CD14-positive monocyte (primary cell): ENCODE results near the gene C1QC. TPM values are rescaled to one million over a fixed set of nuclear protein-coding genes. Genes with fewer than 3 reads are reported as not detected.

Source experiments
- DNase-seq, 3 donors: peaks; one replicate each; pipeline ENCODE4 v3.0.0-alpha.2; 2011 to 2022
- H2AFZ ChIP-seq: 2 replicates; pipeline ENCODE4 v1.6.0; 2012; ENCODE audit warnings: mild to moderate bottlenecking, low read depth, low read length, inconsistent platforms; ENCODE audit not compliant: insufficient read depth, poor library complexity, severe bottlenecking
- H3K27ac ChIP-seq, 2 donors: 1 replicate in 1 of 2; 2 replicates in 1 of 2; pipeline ENCODE4 v1.5.1; 2012 to 2013; ENCODE audit warnings: low read length in 2 of 2, control low read depth in 1 of 2, inconsistent platforms in 1 of 2, low read depth in 1 of 2, mild to moderate bottlenecking in 1 of 2
- H3K27me3 ChIP-seq, 2 donors: one replicate each; pipeline versions ENCODE4 v1.6.0 to v1.6.1; 2011 to 2013; ENCODE audit warnings: low read length in 2 of 2; ENCODE audit not compliant: control insufficient read depth in 2 of 2, insufficient read depth in 2 of 2
- H3K36me3 ChIP-seq, 2 donors: replicated peaks in 1 of 2; 1 replicate in 1 of 2; 2 replicates in 1 of 2; pipeline versions ENCODE4 v1.5.1 to v1.6.1; 2012 to 2013; ENCODE audit warnings: low read length in 2 of 2, control low read depth in 1 of 2, inconsistent platforms in 1 of 2, mild to moderate bottlenecking in 1 of 2; ENCODE audit not compliant: insufficient read depth in 2 of 2, control insufficient read depth in 1 of 2
- H3K4me1 ChIP-seq, 2 donors: 1 replicate in 1 of 2; 2 replicates in 1 of 2; pipeline versions ENCODE4 v1.5.1 to v1.6.1; 2012 to 2013; ENCODE audit warnings: low read length in 2 of 2, control low read depth in 1 of 2, inconsistent platforms in 1 of 2, mild to moderate bottlenecking in 1 of 2, moderate library complexity in 1 of 2; ENCODE audit not compliant: insufficient read depth in 2 of 2, control insufficient read depth in 1 of 2
- H3K4me2 ChIP-seq: replicated peaks from 2 replicates; pipeline ENCODE3; 2012; ENCODE audit warnings: low read length, moderate library complexity, mild to moderate bottlenecking; ENCODE audit not compliant: poor library complexity, severe bottlenecking; ENCODE audit errors: extremely low read depth
- H3K4me3 ChIP-seq, 3 experiments: fragments of 200-600 bp in 1 of 3; sonication (generic) in 1 of 3; replicated peaks in 1 of 3; 1 replicate in 2 of 3; 2 replicates in 1 of 3; pipeline ENCODE4 v1.5.1; 2011 to 2013; ENCODE audit warnings: low read length in 3 of 3, mild to moderate bottlenecking in 3 of 3, control low read depth in 2 of 3, low read depth in 2 of 3, inconsistent platforms in 1 of 3, moderate library complexity in 1 of 3
- H3K79me2 ChIP-seq: 2 replicates; pipeline ENCODE4 v1.6.0; 2012; ENCODE audit warnings: mild to moderate bottlenecking, control low read depth, inconsistent platforms, low read length, moderate library complexity; ENCODE audit not compliant: insufficient read depth
- H3K9ac ChIP-seq: 2 replicates; pipeline ENCODE4 v1.6.0; 2017; ENCODE audit warnings: low read length, mild to moderate bottlenecking; ENCODE audit not compliant: insufficient read depth, poor library complexity, severe bottlenecking
- H3K9me3 ChIP-seq, 2 donors: replicated peaks in 1 of 2; 1 replicate in 1 of 2; 2 replicates in 1 of 2; pipeline versions ENCODE4 v1.5.1 to v1.6.1; 2012 to 2013; ENCODE audit warnings: low read length in 2 of 2, control low read depth in 1 of 2; ENCODE audit not compliant: control insufficient read depth in 1 of 2, insufficient read depth in 1 of 2
- H4K20me1 ChIP-seq: 2 replicates; pipeline ENCODE4 v1.6.0; 2012; ENCODE audit warnings: mild to moderate bottlenecking, low read length, control low read depth, moderate library complexity; ENCODE audit not compliant: insufficient read depth
- H3K27ac Mint-ChIP-seq, 7 donors: one replicate each; pipeline ENCODE4 v1.8.0; 2020; ENCODE audit warnings: mild to moderate bottlenecking in 7 of 7, mixed read lengths in 7 of 7, moderate library complexity in 6 of 7, inconsistent platforms in 2 of 7
- H3K27me3 Mint-ChIP-seq, 3 donors: one replicate each; pipeline ENCODE4 v1.8.0; 2021 to 2022; ENCODE audit warnings: low read depth in 3 of 3, mild to moderate bottlenecking in 3 of 3, mixed read lengths in 3 of 3, moderate library complexity in 3 of 3, inconsistent platforms in 1 of 3
- H3K36me3 Mint-ChIP-seq, 2 donors: one replicate each; pipeline ENCODE4 v1.8.0; 2020; ENCODE audit warnings: mixed read lengths in 2 of 2, inconsistent platforms in 1 of 2, mild to moderate bottlenecking in 1 of 2
- H3K4me1 Mint-ChIP-seq: one replicate; pipeline ENCODE4 v1.8.0; 2020; ENCODE audit warnings: mild to moderate bottlenecking, mixed read lengths
- H3K4me3 Mint-ChIP-seq, 2 donors: one replicate each; pipeline ENCODE4 v1.8.0; 2020; ENCODE audit warnings: mild to moderate bottlenecking in 2 of 2, mixed read lengths in 2 of 2, moderate library complexity in 1 of 2
- H3K9me3 Mint-ChIP-seq, 7 donors: one replicate each; pipeline ENCODE4 v1.8.0; 2020 to 2022; ENCODE audit warnings: mixed read lengths in 7 of 7, mild to moderate bottlenecking in 6 of 7, moderate library complexity in 6 of 7, inconsistent platforms in 2 of 7
- WGBS: methylation state at CpG from one replicate; pipeline ENCODE4 v1.1.5; 2013; ENCODE audit warnings: missing lambda C conversion rate; ENCODE audit not compliant: insufficient coverage; 5-methylcytosine and 5-hydroxymethylcytosine counted together
- intact Hi-C, 2 donors: fragments of 100-400 bp; cut with micrococcal nuclease; formaldehyde crosslinking; loops; one replicate each; pipeline versions ENCODE4 v1.15.0 to v1.15.1; 2023
- polyA plus RNA-seq, 3 donors: library from polyadenylated mRNA; depleted of rRNA in 1 of 3; unstranded in 2 of 3; stranded (reverse) in 1 of 3; fragments of 300-500 nt in 2 of 3; fragments of >200 nt in 1 of 3; fragmentation: Illumina TruSeq in 2 of 3; gene quantifications; 1 replicate in 2 of 3; 2 replicates in 1 of 3; pipeline ENCODE4 v1.2.3, GENCODE V29; 2012 to 2021
- TF ChIP-seq, protein P1 (sequence below): fragments of 200-600 bp; IDR thresholded peaks from one replicate; pipeline ENCODE4 v1.8.0; 2022; ENCODE audit warnings: antibody characterized with exemption, mild to moderate bottlenecking

The C1QC gene
- polyA plus RNA-seq, 3 donors = 0.74 to 3.6 (median 0.85) TPM

DNA sequence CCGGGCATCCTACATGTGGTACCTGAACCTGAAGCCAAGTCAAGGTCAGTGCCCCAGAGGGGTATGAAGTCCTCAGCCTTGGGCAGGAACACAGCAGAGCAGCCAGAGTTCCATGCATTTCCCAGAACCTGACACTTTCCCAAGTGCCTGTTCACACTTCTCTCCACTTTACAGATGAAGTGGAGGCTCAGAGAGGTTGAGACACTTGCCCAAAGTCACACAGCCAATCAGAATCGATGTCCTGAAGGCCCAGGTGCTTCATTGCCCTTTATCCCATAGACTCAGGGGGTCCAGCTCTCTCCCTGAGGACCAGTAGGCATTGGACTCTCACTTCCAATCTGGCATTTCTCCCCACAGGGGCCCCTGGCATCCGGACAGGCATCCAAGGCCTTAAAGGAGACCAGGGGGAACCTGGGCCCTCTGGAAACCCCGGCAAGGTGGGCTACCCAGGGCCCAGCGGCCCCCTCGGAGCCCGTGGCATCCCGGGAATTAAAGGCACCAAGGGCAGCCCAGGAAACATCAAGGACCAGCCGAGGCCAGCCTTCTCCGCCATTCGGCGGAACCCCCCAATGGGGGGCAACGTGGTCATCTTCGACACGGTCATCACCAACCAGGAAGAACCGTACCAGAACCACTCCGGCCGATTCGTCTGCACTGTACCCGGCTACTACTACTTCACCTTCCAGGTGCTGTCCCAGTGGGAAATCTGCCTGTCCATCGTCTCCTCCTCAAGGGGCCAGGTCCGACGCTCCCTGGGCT, 4.8 kb upstream of the C1QC start:
- Histone ChIP-seq H3K4me2 (no peak overlapping the region), H3K36me3 (no peaks in the 10 kb centered on the region), H3K27me3 (no peaks in the 10 kb centered on the region), H2AFZ (no peak overlapping the region), H3K9ac (no peak overlapping the region), H3K4me3 (no peak overlapping the region), H3K27ac (no peak overlapping the region), H3K4me1 (peaks cover 16 to 22% of the 10 kb centered on the region in 2 donors), H3K9me3 (peaks cover 0 to 6% of the 10 kb centered on the region in 2 donors), H4K20me1 (no peaks in the 10 kb centered on the region), H3K79me2 (no peaks in the 10 kb centered on the region)
- 89% methylated on average over 22 of the region's 23 CpGs for WGBS
- intact Hi-C loops = no loop called here
- Mint-ChIP-seq H3K9me3 (peaks cover 0 to 4% (median 0%) of the 10 kb centered on the region in 7 donors), H3K4me1 (peaks cover 22% of the 10 kb centered on the region), H3K27ac (no peak overlapping the region), H3K27me3 (peaks cover 7 to 10% (median 9%) of the 10 kb centered on the region in 3 donors), H3K36me3 (no peaks in the 10 kb centered on the region), H3K4me3 (no peak overlapping the region)
- TF ChIP-seq, protein P1, sequence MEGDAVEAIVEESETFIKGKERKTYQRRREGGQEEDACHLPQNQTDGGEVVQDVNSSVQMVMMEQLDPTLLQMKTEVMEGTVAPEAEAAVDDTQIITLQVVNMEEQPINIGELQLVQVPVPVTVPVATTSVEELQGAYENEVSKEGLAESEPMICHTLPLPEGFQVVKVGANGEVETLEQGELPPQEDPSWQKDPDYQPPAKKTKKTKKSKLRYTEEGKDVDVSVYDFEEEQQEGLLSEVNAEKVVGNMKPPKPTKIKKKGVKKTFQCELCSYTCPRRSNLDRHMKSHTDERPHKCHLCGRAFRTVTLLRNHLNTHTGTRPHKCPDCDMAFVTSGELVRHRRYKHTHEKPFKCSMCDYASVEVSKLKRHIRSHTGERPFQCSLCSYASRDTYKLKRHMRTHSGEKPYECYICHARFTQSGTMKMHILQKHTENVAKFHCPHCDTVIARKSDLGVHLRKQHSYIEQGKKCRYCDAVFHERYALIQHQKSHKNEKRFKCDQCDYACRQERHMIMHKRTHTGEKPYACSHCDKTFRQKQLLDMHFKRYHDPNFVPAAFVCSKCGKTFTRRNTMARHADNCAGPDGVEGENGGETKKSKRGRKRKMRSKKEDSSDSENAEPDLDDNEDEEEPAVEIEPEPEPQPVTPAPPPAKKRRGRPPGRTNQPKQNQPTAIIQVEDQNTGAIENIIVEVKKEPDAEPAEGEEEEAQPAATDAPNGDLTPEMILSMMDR = no peak
- DNase-seq = no peak

GRCh38 chr1:22639286-22639685, 4.1 kb upstream of the C1QC start:
- 20% methylated on average over 2 of the region's 8 CpGs for WGBS
- Histone ChIP-seq H2AFZ (no peak overlapping the region), H3K27ac (no peak overlapping the region), H3K4me2 (no peak overlapping the region), H3K9me3 (peaks cover 0 to 6% of the 10 kb centered on the region in 2 donors), H4K20me1 (no peaks in the 10 kb centered on the region), H3K9ac (no peak overlapping the region), H3K4me3 (no peak overlapping the region), H3K36me3 (no peaks in the 10 kb centered on the region), H3K4me1 (peaks cover 16 to 22% of the 10 kb centered on the region in 2 donors), H3K79me2 (no peaks in the 10 kb centered on the region), H3K27me3 (no peaks in the 10 kb centered on the region)
- no peak overlapping the region for H3K4me3 Mint-ChIP-seq
- TF ChIP-seq, protein P1 = no peak
- H3K36me3 Mint-ChIP-seq = no peaks in the 10 kb centered on the region
- H3K27me3 Mint-ChIP-seq = peaks cover 4 to 10% (median 7%) of the 10 kb centered on the region in 3 donors
- DNase-seq = no peak
- intact Hi-C loops = no loop called here
- H3K9me3 Mint-ChIP-seq = peaks cover 0 to 3% (median 0%) of the 10 kb centered on the region in 7 donors
- no peak overlapping the region for H3K27ac Mint-ChIP-seq
- H3K4me1 Mint-ChIP-seq = peaks cover 22% of the 10 kb centered on the region
